Fibroblast of the conjunctiva (primary cell): ENCODE data around the gene ABHD5.
A peak's percentile ranks its signal among the peaks of the same experiment; 100 is the strongest.

Experiments used
- DNase-seq: peaks from one replicate; pipeline ENCODE4 v3.0.0-alpha.2; 2010; ENCODE audit warnings: low read depth

ABHD5 gene

DNA sequence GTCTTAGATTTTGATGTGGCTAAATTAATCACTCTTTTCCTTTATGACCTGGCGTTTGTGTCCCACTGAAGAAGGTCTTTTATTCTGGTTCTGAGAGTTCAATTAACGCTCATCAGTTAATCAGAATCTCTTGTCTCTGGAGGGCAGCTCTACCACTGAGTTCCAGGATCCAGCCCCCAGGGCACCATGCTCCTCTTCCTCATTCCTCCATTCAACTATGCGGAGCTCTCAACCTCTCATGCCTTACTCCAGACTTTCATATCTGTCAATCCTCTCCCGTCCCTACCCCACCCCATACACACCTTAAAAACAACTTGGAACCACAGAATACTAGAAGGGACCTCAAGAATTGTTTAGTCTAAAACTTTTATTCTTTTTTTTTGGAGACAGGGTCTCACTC, 4.8 kb upstream of the ABHD5 start:
- DNase-seq, result no peak

DNA sequence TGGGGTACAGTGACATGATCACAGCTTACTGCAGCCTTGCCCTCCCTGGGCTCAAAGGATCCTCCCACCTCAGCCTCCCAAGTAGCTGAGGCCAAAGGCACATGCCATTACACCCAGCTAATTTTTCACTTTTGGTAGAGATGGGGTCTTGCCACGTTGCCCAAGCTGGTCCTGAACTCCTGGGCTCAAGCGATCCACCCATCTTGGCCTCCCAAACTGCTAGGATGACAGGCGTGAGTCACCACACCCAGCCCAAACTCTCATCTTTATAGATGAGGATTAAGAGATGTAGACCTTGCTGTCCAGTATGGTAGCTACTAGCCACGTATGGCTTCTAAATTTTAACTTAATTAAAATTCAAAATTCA, 4.4 kb upstream of the ABHD5 start:
- DNase-seq, result no peak

DNA sequence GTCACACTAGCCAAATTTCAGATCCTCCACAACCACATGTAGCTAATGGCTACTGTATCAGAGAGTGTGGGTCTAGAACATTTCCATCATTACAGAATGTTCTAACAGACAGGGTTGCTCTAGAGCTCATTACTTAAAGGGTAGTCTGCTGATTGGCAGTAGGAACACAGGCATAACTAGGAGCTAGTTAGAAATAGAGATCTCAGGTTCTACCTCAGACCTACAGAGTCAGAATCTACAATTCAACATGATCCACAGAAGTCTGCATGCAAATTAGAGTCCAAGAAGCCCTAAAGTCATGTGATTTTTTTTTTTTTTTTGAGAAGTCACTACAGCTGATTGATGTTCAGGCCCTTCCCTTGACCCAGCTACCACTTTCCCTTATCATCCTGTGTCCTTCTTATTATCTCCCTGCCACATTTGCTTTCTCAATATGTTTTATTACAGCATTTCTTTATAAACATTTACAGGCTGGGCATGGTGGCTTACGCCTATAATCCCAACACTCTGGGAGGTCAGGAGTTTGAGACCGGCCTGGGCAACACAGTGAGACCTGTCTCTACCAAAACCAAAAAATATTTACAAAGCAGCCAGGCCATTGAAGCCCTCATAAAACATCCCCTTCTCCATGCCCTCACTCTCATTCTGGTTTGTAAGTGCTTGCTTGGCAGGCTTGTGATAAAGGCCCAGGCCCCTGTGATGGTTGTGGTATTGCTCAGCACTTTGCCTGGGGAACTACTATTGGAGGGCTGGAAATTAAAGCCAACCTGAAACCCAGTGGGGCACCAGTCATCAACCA, 3.8 kb upstream of the ABHD5 start:
- DNase-seq, result no peak

DNA sequence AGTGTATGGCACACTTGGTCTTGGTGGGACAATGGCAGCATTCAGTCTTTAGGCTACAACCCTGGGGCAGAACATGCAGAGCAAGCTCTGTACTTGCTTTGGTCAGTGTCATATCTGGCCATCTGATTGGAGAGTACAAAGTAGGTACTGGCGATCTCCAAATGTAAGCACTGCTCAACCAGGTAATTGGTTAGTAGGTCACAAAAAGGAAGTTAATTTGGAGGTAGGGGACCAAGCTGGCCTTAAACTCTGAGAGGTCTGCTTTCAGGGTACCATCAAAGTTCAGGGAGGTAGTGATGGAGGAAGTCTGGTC, 3.3 kb upstream of the ABHD5 start:
- no peak for DNase-seq

DNA sequence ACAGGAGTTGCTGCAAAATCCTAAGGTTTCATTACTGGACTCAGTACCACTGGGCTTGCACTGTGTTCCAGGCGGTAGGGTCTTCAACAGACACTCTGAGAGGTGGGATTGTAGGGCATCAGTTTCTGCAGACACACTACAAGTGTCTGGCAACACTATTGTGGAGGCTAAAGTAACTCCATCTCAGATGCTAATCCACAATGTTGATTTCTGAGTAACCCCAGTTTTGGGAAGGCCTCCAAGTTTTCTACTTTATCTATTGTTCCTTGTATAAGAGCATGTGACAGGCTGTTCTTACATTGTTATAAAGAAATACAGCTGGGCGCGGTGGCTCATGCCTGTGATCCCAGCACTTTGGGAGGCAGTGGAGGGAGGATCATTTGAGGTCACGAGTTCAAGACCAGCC, 2.5 kb upstream of the ABHD5 start:
- no peak for DNase-seq

DNA sequence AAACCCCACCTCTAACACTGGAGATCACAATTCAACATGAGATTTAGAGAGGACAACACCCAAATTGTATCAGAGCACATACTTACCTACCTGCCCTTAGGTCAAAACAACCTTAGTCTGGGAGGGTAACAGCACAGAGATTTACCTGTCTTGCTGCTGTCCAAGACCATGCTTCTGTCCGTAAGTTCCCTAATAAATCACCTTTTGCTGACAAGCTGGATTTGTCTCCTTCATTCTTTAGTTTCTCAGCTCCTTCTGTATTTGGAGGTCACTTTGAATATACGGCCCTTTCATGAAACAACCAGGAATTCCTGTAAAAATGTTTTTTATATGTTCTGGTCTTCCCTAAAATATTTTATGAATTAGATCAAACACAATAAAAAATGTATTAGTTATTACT, 1.6 kb upstream of the ABHD5 start:
- DNase-seq, result no peak

DNA sequence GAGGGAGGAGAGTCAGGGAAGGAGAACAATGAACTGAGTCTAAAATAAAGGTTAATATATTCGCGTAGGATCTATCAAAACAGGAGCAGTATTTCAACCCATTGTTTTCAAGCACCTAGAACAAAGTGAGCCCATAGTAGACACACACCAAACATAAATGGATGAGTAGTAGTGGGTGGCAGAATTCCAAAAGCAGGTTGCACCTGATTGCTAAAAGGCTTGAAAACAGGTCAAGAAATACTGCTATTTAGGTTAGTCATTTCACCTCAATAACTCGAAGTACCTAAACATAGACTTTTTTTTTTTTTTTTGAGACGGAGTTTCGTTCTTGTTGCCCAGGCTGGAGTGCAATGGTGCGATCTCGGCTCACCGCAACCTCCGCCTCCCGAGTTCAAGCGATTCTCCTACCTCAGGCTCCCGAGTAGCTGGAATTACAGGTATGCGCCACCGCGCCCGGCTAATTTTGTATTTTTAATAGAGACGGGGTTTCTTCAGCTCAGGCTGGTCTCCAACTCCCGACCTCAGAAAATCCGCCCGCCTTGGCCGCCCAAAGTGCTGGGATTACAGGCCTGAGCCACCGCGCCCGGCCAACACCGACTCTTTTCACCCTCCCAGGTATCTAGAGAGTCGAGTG, 855 bp upstream of the ABHD5 start:
- DNase-seq, result no peak

DNA sequence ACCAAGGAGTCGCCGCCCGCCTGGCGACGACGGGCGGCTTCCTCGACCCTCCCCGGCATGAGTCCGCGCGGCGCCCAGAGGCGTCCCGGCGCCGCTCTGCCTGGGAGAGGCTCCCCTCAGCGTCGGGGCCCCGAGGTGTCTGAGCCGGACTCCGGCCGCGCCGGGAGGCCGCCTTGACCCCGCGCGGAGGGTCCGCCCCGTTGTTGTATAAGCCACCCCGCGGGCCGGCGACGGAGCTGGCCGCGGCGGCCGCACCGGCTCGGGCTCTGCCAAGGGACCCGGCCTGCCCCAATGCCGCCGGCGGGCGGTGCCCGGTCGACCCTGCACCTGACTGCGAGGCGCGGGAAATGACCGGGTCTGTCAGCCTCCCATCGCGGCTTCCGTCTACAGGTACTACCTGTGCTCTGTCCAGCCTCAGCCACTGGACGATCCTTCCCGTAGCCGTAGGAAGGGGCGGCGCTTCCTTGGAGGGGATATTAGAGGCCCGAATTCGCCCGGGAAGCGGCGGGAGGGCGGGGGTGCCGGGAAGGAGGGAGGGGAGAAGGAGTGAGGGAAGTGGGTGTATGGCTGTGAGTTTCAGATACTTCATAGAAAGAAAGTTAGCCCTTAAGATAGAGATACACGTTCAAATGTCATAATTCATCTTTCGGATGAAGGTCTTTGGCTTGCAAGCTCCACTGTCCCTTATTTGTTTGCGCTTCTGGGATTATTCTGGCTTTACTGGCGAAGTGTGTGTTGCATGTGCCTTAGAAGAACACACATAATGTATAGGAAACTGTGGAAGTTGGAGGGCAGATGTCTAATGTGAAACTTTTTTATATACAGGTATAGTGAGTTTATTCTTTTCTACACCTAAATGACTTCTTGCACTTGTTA, 620 bp downstream of the ABHD5 start:
- DNase-seq, result no peak

DNA sequence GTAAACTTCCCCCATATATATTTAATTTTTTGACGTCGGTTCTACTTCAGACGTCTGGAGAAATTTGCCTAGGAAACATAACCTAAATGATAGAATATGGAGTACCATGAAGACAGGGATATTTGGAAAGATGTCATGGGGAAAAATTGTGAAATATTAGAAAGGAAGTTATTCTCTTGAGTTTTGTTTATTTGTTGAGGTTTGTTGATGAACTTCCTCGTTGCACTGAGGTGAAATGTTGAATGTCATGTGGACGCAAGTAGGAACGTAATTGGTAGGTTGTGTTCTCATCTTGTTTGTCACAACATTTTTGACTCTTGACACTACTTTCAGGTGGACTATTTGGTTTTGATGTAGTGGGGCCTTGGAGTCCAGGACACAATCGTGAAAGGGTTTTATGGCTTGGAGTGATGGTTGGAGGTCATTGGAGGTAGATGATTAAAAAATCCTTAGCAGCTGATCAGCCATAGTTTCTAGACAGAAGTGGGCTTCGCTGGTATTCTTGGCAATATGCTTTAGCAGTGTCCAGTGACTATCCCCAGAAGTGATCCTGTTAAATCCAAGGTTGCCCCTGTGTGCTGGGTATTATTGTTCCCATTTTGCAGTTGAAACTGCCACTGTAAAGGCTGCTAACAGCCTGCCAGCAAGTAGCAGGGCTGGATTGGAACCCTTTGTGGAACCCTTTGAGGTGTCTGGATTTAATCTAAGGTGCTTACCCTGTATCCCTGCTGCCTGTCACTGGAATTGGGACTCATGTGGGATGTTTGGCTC, 1.5 kb downstream of the ABHD5 start:
- no peak for DNase-seq

DNA sequence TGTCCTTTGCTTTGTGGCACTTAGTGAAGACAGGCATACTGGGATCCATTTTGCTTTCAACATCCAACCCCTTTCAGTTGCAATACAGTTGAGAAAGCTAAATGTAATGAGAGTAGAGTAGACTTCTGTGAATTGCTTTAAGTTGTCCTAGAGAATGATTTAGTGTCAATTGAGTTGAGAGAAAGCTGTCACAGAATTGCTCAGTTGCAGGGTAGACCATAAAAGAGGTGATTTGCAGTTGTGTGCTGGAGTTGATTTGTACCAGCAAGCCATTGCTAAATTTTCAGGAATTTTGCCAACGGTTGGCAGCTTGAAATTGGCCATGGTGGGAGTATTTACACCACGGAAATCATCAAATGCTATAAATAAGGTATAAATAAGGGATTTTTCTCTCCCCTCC, 2.2 kb downstream of the ABHD5 start:
- no peak for DNase-seq

DNA sequence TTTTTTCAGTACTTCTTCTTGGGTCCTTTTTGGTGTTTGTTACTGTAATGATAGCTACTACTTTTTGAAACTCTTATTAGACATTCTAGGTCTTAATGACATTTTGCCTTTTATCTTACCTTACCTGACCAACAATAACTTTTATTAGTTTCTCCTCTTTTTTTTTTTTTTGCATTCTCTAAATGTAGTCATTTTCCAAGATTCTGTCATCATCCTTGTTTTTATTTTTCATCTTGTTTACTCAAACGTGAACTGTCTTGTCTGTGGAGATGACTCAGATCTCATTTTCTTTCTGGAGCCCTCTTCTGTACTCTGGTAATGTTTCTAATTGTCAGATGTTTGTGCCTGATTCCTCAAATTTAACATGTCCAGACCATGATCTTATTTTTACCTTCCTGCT, 2.9 kb downstream of the ABHD5 start:
- no peak for DNase-seq

DNA sequence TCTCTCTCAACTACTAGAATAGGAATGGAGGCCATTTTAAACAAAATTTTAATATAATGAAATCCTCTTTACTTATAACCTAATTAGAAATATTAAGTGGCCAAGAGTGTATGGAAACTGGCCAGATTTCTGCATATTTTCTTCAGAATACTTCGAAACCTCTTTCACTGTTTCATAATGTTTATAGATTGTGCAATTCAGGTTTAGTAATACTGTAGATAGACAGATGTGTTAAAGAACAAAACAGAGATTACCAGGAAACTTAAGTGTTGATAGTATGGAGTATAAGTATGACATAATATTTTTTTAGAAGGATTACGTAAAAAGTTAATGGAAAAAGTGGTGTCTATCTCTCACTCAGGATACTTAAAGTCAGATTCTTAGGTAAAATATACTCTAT, 4.7 kb downstream of the ABHD5 start:
- peak; percentile 55 for DNase-seq

DNA sequence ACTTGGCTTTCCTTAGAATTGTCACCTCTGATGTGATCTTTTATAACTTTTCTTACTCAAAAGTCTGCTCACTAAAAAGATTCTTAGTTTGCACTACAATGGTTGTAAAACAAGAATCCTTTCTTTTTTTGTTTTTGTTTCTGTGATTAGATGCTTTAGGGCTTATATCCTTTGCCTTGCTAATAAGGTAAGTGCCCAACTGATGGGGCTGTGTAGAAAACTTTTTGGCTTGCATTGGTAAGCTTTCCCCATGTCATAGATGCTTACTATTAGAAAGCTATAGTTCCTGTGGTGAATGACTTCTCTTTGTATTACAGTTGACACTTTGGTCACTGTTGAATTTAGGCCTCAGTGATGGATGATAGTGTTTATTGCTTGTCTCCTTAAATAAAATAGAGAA, 5.1 kb downstream of the ABHD5 start:
- no peak for DNase-seq

DNA sequence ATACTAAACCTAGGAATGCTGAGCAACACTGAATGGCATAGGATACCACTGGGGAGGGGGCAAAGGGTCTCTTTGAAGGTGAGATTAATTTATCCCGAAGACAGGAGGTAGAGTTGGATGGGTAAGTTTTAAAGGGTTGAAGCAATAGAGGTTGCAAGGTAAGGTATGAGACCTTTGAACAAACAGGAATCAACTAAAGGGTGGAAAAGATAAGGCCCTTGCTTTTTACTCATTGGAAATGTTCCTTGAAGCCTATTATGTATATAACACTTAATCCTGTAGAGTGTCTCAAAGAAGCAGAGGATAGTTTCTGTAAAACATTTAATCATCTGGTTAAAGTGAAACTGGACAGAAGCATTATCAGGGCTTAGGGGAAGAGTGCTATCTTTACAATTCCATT, 5.7 kb downstream of the ABHD5 start:
- DNase-seq, result no peak

DNA sequence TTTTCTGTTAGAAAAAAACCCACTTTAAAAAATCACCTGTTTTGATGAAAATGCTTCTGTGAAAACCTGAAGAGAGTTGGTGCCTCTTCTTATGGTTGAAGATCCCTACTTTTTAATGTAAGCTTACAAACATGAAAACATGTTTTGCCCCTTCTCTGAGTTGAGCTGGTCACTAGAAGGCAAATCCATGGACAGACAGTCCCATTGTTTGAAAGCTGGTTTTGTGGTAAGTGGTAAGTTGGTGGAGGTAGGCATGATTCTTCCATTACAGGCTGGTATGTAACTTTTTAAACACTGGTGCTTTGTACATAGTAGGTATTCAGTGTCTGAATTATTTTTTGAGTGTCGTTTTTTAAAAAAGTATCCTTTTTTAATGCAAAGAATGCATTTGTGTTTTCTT, 6.1 kb downstream of the ABHD5 start:
- DNase-seq, result no peak

DNA sequence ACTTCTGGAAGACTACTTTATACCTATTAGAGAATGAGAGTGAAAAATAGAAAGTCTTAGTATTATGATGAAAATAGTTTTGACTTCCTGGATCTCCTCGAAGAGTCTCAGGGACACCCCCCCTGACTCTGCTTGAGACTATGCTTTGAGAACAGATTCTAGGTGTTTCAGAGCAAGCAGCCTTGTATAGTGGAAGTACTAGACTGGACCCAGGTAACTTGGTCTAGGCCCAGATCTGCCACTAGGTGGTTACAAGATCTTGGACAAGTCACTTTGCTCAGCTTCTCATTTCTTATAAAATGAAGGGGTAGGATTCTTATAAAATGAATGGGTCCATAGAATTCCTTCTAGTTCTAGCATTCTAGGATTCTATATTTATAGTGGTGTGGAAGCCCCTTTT, 9.1 kb downstream of the ABHD5 start:
- no peak for DNase-seq

DNA sequence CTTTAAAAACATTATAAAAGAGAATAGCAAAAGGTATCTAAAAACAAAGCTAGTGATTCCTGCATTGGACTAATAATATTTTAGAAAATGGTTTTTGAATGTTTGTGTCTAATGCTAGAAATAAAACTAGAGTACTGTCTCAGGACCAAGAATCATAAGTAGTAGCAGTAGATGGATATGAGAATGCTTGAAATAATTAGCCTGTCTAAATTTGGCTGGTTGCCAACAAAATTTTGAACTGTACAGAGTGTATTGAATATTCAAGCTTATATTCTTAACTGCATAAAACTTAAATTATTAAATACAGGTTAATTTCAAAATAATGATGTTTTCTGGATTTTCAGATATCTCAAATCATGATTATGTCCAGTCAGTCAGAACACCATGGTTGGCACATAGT, 14.0 kb downstream of the ABHD5 start:
- DNase-seq, result no peak

DNA sequence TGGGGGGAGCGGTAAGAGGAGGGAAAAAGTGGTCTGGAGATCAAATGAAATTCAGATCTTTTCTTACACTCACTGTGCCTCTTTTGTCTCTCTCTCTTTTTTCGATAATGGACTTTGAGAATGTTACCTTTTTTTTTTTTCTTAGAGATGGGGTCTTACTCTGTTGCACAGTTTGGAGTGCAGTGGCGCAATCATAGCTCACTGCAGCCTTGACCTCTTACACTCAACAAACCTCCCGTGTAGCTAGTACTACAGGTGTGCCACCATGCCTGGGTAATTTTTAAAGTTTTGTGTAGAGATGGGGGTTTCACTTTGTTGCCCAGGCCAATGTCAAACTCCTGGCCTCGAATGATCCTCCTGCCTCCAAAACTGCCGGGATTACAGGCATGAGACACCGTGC, 15.6 kb downstream of the ABHD5 start:
- no peak for DNase-seq

DNA sequence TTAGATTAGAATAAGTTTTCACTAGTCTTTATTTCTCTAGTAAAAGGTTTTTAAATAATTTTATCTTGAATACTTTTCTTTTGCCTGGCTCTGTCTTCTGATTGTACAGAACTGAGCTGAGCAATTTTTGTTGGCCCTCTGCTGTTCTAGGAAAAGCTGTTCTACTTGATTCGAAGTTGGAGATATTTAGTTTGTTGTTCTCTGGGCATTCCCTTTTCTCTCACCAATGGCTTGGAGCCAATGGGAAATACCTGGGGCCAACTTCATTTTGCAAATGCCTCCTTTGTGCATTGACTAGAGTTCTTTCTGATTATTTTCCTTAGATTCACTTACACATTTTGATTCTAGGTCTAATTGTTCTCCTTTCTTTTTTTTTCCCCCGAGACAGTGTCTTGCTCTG, 16.5 kb downstream of the ABHD5 start:
- no peak for DNase-seq

DNA sequence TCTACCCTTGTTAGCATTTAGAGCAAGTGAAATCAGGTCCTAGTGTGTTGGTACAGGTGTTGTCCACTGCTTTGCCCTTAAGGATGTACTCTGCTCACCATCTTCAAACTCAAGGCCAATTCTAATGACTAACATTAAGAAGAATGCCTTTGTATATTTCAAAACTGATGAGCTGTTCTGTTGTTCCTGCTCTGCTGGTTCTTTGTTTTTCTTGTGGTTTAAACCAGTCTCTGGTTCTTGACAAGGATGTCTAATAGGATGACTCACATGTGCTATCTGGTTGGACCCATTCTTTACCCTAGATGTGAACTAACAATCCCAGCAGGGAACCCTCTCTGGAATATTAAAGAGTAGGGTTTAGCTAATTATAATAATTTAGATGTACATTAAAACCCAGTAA, 17.3 kb downstream of the ABHD5 start:
- peak; percentile 60 for DNase-seq

DNA sequence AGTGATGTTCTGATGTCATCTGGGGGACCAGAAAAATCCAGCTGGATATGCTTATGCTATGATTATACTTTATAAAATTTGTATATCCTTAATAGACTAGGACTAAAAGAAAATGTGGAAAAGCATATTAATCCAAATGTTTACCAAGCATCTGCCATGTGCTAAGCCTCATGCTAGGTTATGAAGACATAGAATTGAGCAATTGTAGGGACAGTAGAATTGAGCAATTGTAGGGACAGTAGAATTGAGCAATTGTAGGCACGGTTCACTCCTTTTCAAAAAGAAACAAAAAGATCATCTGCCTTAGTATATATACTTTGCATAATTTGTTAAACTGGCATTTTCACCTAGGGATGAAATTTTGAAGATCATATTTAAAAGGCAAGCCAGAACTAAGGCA, 18.3 kb downstream of the ABHD5 start:
- peak; percentile 40 for DNase-seq

DNA sequence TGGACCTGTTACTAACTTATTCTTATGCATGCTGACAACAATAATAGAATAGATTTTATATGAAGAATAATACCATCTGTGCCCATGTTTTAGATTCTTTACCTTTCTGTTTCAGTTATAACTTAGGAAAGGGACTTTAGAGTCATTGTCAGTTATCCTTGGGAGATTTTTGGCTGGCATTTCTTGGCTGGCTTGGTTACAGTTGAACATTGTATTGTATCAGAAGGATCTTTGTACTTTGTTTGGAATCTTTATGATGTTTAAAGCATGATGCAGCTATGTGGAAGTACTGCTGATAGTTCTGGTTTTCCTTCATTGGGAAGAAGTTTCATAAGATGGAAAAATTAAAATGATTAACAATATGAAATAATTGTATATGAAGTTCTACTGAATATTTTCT, 19.9 kb downstream of the ABHD5 start:
- no peak for DNase-seq

DNA sequence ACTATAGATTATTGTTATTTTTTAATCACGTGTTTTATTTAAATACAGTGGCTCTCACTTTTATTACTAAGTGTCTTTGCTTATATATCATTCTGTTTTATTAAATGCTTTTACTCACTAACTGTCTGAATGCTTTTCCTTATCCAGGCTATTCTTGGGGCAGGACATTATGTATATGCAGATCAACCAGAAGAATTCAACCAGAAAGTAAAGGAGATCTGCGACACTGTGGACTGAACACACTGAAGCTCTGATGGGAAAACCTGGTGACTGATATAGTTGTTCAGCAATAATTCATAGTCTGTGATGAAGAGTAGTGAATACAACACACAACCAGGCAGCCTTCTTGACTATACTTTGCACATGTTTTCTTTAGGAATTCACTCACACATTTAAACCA, 27.6 kb downstream of the ABHD5 start:
- DNase-seq, result no peak
